Hepatocyte (in vitro differentiated cells): Measurements from ENCODE around the gene SUCLG2. TPM values are rescaled to one million over a fixed set of nuclear protein-coding genes. Genes with fewer than 3 reads are reported as not detected.

ENCODE experiments used
- DNase-seq: peaks from one replicate; pipeline ENCODE4 v3.0.0-alpha.2; 2016; ENCODE audit warnings: low spot score
- H2AFZ ChIP-seq: fragments of 200-600 bp; sonication (generic); 2 replicates; pipeline ENCODE4 v1.6.0; 2016; ENCODE audit warnings: antibody characterized with exemption, mild to moderate bottlenecking
- H3K27ac ChIP-seq: fragments of 200-600 bp; sonication (generic); 2 replicates; pipeline ENCODE4 v1.5.1; 2016; ENCODE audit warnings: mild to moderate bottlenecking
- H3K27me3 ChIP-seq: fragments of 200-600 bp; sonication (generic); 2 replicates; pipeline ENCODE4 v1.6.1; 2016
- H3K36me3 ChIP-seq: fragments of 200-600 bp; sonication (generic); replicated peaks from 2 replicates; pipeline ENCODE4 v1.5.1; 2016; ENCODE audit warnings: low read depth; ENCODE audit not compliant: insufficient read depth
- H3K4me1 ChIP-seq: fragments of 200-600 bp; sonication (generic); 2 replicates; pipeline ENCODE4 v1.5.1; 2016; ENCODE audit warnings: mild to moderate bottlenecking, moderate library complexity; ENCODE audit not compliant: insufficient read depth
- H3K4me2 ChIP-seq: fragments of 200-600 bp; sonication (generic); 2 replicates; pipeline ENCODE4 v1.6.0; 2016
- H3K4me3 ChIP-seq: fragments of 200-600 bp; sonication (generic); 2 replicates; pipeline ENCODE4 v1.5.1; 2016; ENCODE audit warnings: mild to moderate bottlenecking
- H3K79me2 ChIP-seq: fragments of 200-600 bp; sonication (generic); 2 replicates; pipeline ENCODE4 v1.6.0; 2017; ENCODE audit warnings: mild to moderate bottlenecking
- H3K9me2 ChIP-seq: fragments of 200-600 bp; sonication (generic); replicated peaks from 2 replicates; pipeline ENCODE4 v1.6.0; 2017; ENCODE audit warnings: mild to moderate bottlenecking; ENCODE audit not compliant: insufficient read depth
- H3K9me3 ChIP-seq: fragments of 200-600 bp; sonication (generic); 2 replicates; pipeline ENCODE4 v1.5.1; 2016; ENCODE audit warnings: low read depth, mild to moderate bottlenecking
- H4K20me1 ChIP-seq: fragments of 200-600 bp; sonication (generic); 2 replicates; pipeline ENCODE4 v1.6.0; 2016; ENCODE audit warnings: mild to moderate bottlenecking; ENCODE audit not compliant: insufficient read depth, poor library complexity, severe bottlenecking
- EZH2 ChIP-seq: fragments of 200-600 bp; sonication (generic); IDR thresholded peaks from 2 replicates; pipeline ENCODE4 v1.6.1; 2016; ENCODE audit warnings: antibody characterized with exemption, mild to moderate bottlenecking, borderline replicate concordance
- EZH2phosphoT487 ChIP-seq: fragments of 200-600 bp; sonication (generic); IDR thresholded peaks from one replicate; pipeline ENCODE4 v1.6.1; 2018; ENCODE audit warnings: antibody characterized with exemption, mild to moderate bottlenecking, low read depth, moderate library complexity; ENCODE audit not compliant: unreplicated experiment, severe bottlenecking
- WGBS: methylation state at CpG from one replicate; pipeline ENCODE4 v1.1.6; 2016; ENCODE audit warnings: low lambda C conversion rate; ENCODE audit errors: missing lambda C conversion rate; 5-methylcytosine and 5-hydroxymethylcytosine counted together
- polyA plus RNA-seq: library from polyadenylated mRNA; unstranded; fragments of >200 nt; fragmentation: Nextera tagmentation; extraction: Ambion mirVana; gene quantifications from 2 replicates; pipeline ENCODE4 v1.2.1, GENCODE V29; 2016
- total RNA-seq: library from RNA; depleted of rRNA; stranded (reverse); fragments of >200 nt; gene quantifications from 2 replicates; pipeline ENCODE4 v1.2.3, GENCODE V29; 2014
- TF ChIP-seq, protein P1 (sequence below): fragments of 200-600 bp; sonication (generic); IDR thresholded peaks from 2 replicates; pipeline ENCODE4 v1.5.1; 2016; ENCODE audit warnings: antibody characterized with exemption, mild to moderate bottlenecking; ENCODE audit not compliant: poor library complexity

SUCLG2 gene, protein sequence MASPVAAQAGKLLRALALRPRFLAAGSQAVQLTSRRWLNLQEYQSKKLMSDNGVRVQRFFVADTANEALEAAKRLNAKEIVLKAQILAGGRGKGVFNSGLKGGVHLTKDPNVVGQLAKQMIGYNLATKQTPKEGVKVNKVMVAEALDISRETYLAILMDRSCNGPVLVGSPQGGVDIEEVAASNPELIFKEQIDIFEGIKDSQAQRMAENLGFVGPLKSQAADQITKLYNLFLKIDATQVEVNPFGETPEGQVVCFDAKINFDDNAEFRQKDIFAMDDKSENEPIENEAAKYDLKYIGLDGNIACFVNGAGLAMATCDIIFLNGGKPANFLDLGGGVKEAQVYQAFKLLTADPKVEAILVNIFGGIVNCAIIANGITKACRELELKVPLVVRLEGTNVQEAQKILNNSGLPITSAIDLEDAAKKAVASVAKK
- total RNA-seq = 87.7 and 94.2 TPM in 2 replicates
- polyA plus RNA-seq = 52.1 and 58.0 TPM in 2 replicates

GRCh38 chr3:67654099-67654843, at the start of gene SUCLG2:
Gene SUCLG2, minus strand, starts transcription at chr3:67654612. Its CDS starts 26 bp downstream, at chr3:67654586.
- H3K79me2 ChIP-seq = peaks cover 37% of the 10 kb centered on the region
- H3K36me3 ChIP-seq = no peaks in the 10 kb centered on the region
- H3K27me3 ChIP-seq = no peaks in the 10 kb centered on the region
- DNase-seq = peak; percentile 94
- no peaks in the 10 kb centered on the region for H3K9me2 ChIP-seq
- H3K4me3 ChIP-seq = peak within 1 kb of the TSS; percentile 87
- H3K4me1 ChIP-seq = peaks cover 31% of the 10 kb centered on the region
- no peak for TF ChIP-seq EZH2phosphoT487
- H3K9me3 ChIP-seq = no peaks in the 10 kb centered on the region
- WGBS = 1% methylated on average over 40 of the region's 66 CpGs
- H2AFZ ChIP-seq = peak within 1 kb of the TSS; percentile 100
- no peaks in the 10 kb centered on the region for H4K20me1 ChIP-seq
- peak within 1 kb of the TSS; percentile 99 for H3K27ac ChIP-seq
- H3K4me2 ChIP-seq = peak within 1 kb of the TSS; percentile 94

DNA sequence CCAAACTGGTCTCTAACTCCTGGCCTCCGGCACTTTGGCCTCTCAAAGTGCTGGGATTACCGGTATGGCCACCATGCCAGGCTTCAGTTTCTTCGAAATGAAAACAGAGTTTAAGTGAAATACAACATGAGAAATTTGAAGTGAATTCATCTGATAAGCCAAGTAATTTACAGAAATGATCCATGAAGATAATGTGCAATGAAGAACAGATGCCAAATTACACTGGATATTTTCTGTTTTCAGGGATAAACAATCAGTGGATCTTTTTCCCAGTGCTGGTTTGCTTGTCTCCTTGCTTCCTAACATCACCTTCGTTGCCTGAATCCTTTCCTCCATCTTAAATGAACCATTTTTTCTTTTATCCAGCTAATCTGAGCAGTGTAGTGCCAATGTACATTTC, 46.2 kb upstream of the SUCLG2 start:
- 94% methylated on average over 4 of the region's 4 CpGs for WGBS
- DNase-seq = no peak
- Histone ChIP-seq H3K36me3 (no peaks in the 10 kb centered on the region), H2AFZ (no peak overlapping the region), H3K9me3 (no peaks in the 10 kb centered on the region), H4K20me1 (no peaks in the 10 kb centered on the region), H3K4me3 (no peak overlapping the region), H3K27me3 (no peaks in the 10 kb centered on the region), H3K9me2 (no peaks in the 10 kb centered on the region), H3K79me2 (no peaks in the 10 kb centered on the region), H3K27ac (no peak overlapping the region), H3K4me2 (no peak overlapping the region), H3K4me1 (no peaks in the 10 kb centered on the region)
- TF ChIP-seq EZH2phosphoT487 = no peak
- TF ChIP-seq, protein P1, sequence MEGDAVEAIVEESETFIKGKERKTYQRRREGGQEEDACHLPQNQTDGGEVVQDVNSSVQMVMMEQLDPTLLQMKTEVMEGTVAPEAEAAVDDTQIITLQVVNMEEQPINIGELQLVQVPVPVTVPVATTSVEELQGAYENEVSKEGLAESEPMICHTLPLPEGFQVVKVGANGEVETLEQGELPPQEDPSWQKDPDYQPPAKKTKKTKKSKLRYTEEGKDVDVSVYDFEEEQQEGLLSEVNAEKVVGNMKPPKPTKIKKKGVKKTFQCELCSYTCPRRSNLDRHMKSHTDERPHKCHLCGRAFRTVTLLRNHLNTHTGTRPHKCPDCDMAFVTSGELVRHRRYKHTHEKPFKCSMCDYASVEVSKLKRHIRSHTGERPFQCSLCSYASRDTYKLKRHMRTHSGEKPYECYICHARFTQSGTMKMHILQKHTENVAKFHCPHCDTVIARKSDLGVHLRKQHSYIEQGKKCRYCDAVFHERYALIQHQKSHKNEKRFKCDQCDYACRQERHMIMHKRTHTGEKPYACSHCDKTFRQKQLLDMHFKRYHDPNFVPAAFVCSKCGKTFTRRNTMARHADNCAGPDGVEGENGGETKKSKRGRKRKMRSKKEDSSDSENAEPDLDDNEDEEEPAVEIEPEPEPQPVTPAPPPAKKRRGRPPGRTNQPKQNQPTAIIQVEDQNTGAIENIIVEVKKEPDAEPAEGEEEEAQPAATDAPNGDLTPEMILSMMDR = no peak
- TF ChIP-seq EZH2 = no peak

DNA sequence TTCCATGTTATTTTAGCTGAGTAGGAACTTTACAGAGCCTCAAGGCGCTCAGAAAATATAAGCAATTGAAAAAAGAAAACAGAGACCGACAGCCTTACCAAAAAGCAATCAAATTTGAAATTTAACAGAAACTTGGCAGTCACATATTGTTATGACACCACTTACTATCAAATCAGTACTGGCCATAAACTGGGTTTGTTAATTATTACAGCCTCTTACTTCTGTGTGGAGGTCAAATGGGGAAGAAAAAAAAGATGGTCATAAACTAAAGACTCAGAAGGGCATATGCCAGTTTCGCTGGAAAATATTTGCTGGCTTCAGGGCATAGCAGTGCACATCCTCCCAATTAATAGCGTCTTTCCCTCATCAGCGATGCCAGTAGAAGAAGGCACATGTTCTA, 45.5 kb upstream of the SUCLG2 start:
- no peak for DNase-seq
- no peak overlapping the region for H3K4me2 ChIP-seq
- no peak overlapping the region for H3K4me3 ChIP-seq
- WGBS = 80% methylated on average over 5 of the region's 5 CpGs
- no peaks in the 10 kb centered on the region for H3K9me3 ChIP-seq
- no peaks in the 10 kb centered on the region for H3K27me3 ChIP-seq
- no peaks in the 10 kb centered on the region for H3K36me3 ChIP-seq
- H4K20me1 ChIP-seq = no peaks in the 10 kb centered on the region
- TF ChIP-seq, protein P1 = no peak
- no peak overlapping the region for H3K27ac ChIP-seq
- no peaks in the 10 kb centered on the region for H3K79me2 ChIP-seq
- H2AFZ ChIP-seq = no peak overlapping the region
- H3K9me2 ChIP-seq = no peaks in the 10 kb centered on the region
- H3K4me1 ChIP-seq = no peaks in the 10 kb centered on the region

GRCh38 chr3:67692621-67693020, 38.2 kb upstream of the SUCLG2 start:
- Histone ChIP-seq H3K27ac (peak overlapping the region; percentile 38), H3K4me3 (no peak overlapping the region), H3K9me3 (no peaks in the 10 kb centered on the region), H3K79me2 (no peaks in the 10 kb centered on the region), H3K36me3 (no peaks in the 10 kb centered on the region), H4K20me1 (no peaks in the 10 kb centered on the region), H3K4me1 (no peaks in the 10 kb centered on the region), H3K4me2 (no peak overlapping the region), H2AFZ (no peak overlapping the region), H3K27me3 (no peaks in the 10 kb centered on the region), H3K9me2 (no peaks in the 10 kb centered on the region)
- DNase-seq = peak; percentile 11
- WGBS = 21% methylated on average over 4 of the region's 4 CpGs
- no peak for TF ChIP-seq EZH2phosphoT487
- TF ChIP-seq, protein P1 = no peak
- TF ChIP-seq EZH2 = no peak
